PC-3 (cell line): Measurements from ENCODE around the gene PLA2G3.

Source experiments
- CTCF ChIP-seq: fragments of 300-600 bp; sonication (generic); conservative IDR thresholded peaks from 2 replicates; pipeline ENCODE4 v1.5.1; 2017; ENCODE audit warnings: antibody characterized with exemption, low read depth, mild to moderate bottlenecking, low read length
- EZH2 ChIP-seq: fragments of 300-600 bp; sonication (generic); IDR thresholded peaks from one replicate; pipeline ENCODE4 v1.6.1; 2017; ENCODE audit warnings: antibody characterized with exemption, mild to moderate bottlenecking, low read length; ENCODE audit not compliant: unreplicated experiment
- EZH2phosphoT487 ChIP-seq: fragments of 300-600 bp; sonication (generic); IDR thresholded peaks from 2 replicates; pipeline ENCODE4 v1.6.1; 2018; ENCODE audit warnings: mild to moderate bottlenecking, antibody characterized with exemption, low read length, borderline replicate concordance

GRCh38 chr22:31124290-31124689 is 16.0 kb downstream of the PLA2G3 start:
- TF ChIP-seq CTCF (no peak), EZH2 (no peak), EZH2phosphoT487 (no peak)
